ENCODE results near the gene IGSF21. TPM values are rescaled to one million over a fixed set of nuclear protein-coding genes. Genes with fewer than 3 reads are reported as not detected.

IGSF21 gene
- total and polyA plus RNA-seq, 2 donors (not counting 3 experiments of a cell fraction or from before 2014, with no cell fraction given) = not detected

GRCh38 chr1:18240906-18241305 lies 133.3 kb downstream of the IGSF21 start:
- DNase-seq (ENCODE audit: low read depth, low spot score) (no peak), FAIRE-seq (no peak)
- no peak overlapping the region for H2AFZ ChIP-seq (ENCODE audit: low read depth, low read length)
- H3K9me3 ChIP-seq (replicated peaks; ENCODE audit: control insufficient read depth, insufficient read depth, low read length) = no peaks in the 10 kb centered on the region
- no TSS peak for BruUV-seq (replicated peaks)
- CTCF ChIA-PET = no interaction called here
- dilution Hi-C loops (cut with MboI; ENCODE audit: extremely low pct_ligation_motif_present, low sequenced_read_pairs) (no loop called here), intact Hi-C loops (cut with micrococcal nuclease) (no loop called here)
- no peak overlapping the region for H3K4me3 ChIP-seq (replicated peaks in 1 of 3; ENCODE audit: insufficient read depth in 1 of 3, low read depth in 1 of 3, low read length in 3 of 3)
- no peaks in the 10 kb centered on the region for H3K4me1 ChIP-seq (ENCODE audit: control insufficient read depth, extremely low read depth, insufficient read depth, low read length)
- H3K27ac ChIP-seq (ENCODE audit: insufficient read depth, low read depth, low read length) = no peak overlapping the region
- TF ChIP-seq FOS (IDR thresholded peaks at IDR 0.05; ENCODE audit: borderline replicate concordance, insufficient read depth, low read length) = no peak
- no peak for TF ChIP-seq JUN (IDR thresholded peaks at IDR 0.05; ENCODE audit: borderline replicate concordance, insufficient read depth, insufficient read length, low read depth)
- no peak for TF ChIP-seq GATA2 (IDR thresholded peaks at IDR 0.05; ENCODE audit: insufficient read depth, insufficient read length, low read depth, low read length)
- no peak for TF ChIP-seq CTCF (IDR thresholded peaks at IDR 0.05; ENCODE audit: extremely low read depth in 1 of 2, insufficient read depth in 1 of 2, low read depth in 1 of 2, low read length in 2 of 2)
- no peak for TF ChIP-seq MAX (IDR thresholded peaks at IDR 0.05; ENCODE audit: insufficient read depth, insufficient read length)
- no peak for TF ChIP-seq POLR2AphosphoS5 (IDR thresholded peaks at IDR 0.05; ENCODE audit: insufficient read depth, low read depth, low read length)
- no peak for TF ChIP-seq POLR2A (IDR thresholded peaks at IDR 0.05; ENCODE audit: low read depth, low read length)
- no peak for TF ChIP-seq MYC (IDR thresholded peaks at IDR 0.05; ENCODE audit: low read depth, low read length)
- no peak for TF ChIP-seq EZH2 (IDR thresholded peaks at IDR 0.05; ENCODE audit: borderline replicate concordance, low read depth, low read length, severe bottlenecking)
- no peaks in the 10 kb centered on the region for H3K9me1 ChIP-seq (replicated peaks; ENCODE audit: control insufficient read depth, extremely low read depth, insufficient read depth, low read length)
- no peaks in the 10 kb centered on the region for H4K20me1 ChIP-seq (replicated peaks; ENCODE audit: control insufficient read depth, extremely low read depth, insufficient read depth, low read length)
- H3K36me3 ChIP-seq (ENCODE audit: control insufficient read depth in 2 of 2, extremely low read depth in 1 of 2, insufficient read depth in 2 of 2, low read length in 2 of 2) = no peaks in the 10 kb centered on the region
- H3K79me2 ChIP-seq (ENCODE audit: control insufficient read depth, insufficient read depth, low read length) = no peaks in the 10 kb centered on the region
- POLR2A ChIA-PET = no interaction called here
- H3K27me3 ChIP-seq (ENCODE audit: control insufficient read depth in 2 of 2, insufficient read depth in 2 of 2, low read length in 2 of 2) = no peaks in the 10 kb centered on the region
- no peak overlapping the region for H3K9ac ChIP-seq (replicated peaks; ENCODE audit: extremely low read depth, insufficient read depth, low read length)
- no peak overlapping the region for H3K4me2 ChIP-seq (ENCODE audit: insufficient read depth, low read length)
